Mesothelial cell of epicardium (in vitro differentiated cells): ENCODE measurements around the gene HHAT. TPM values are rescaled to one million over a fixed set of nuclear protein-coding genes. Genes with fewer than 3 reads are reported as not detected.

Experiments
- DNase-seq, 2 experiments: peaks; one replicate each; pipeline ENCODE4 v3.0.0; 2021; ENCODE audit warnings: low spot score in 2 of 2; ENCODE audit not compliant: unreplicated experiment in 2 of 2
- H3K27ac Mint-ChIP-seq: 2 replicates; pipeline ENCODE4 v1.8.0; 2021; ENCODE audit warnings: mixed read lengths
- H3K27me3 Mint-ChIP-seq: 2 replicates; pipeline ENCODE4 v1.8.0; 2021; ENCODE audit warnings: low read depth, mixed read lengths
- H3K36me3 Mint-ChIP-seq: 2 replicates; pipeline ENCODE4 v1.8.0; 2021; ENCODE audit warnings: mixed read lengths
- H3K4me1 Mint-ChIP-seq: 2 replicates; pipeline ENCODE4 v1.8.0; 2021; ENCODE audit warnings: mixed read lengths
- H3K4me3 Mint-ChIP-seq: 2 replicates; pipeline ENCODE4 v1.8.0; 2021; ENCODE audit warnings: mild to moderate bottlenecking, moderate library complexity, mixed read lengths
- H3K9me3 Mint-ChIP-seq: 2 replicates; pipeline ENCODE4 v1.8.0; 2021; ENCODE audit warnings: mixed read lengths
- total RNA-seq: library from RNA; stranded (reverse); gene quantifications from 3 replicates; pipeline ENCODE4 v1.2.1, GENCODE V29; 2021
- TF ChIP-seq, protein P1 (sequence below): fragments of 200-600 bp; sonication (generic); IDR thresholded peaks from one replicate; pipeline ENCODE4 v1.5.0; 2021; ENCODE audit warnings: antibody characterized with exemption; ENCODE audit not compliant: unreplicated experiment

Gene HHAT
- total RNA-seq, 1 donor from 2014 or later, result 19.2 TPM

GRCh38 chr1:210457568-210457967, 128.9 kb downstream of the HHAT start:
- no peak for DNase-seq
- H3K27ac Mint-ChIP-seq, result no peak overlapping the region
- no peak overlapping the region for H3K4me3 Mint-ChIP-seq

GRCh38 chr1:210464519-210465039, 135.9 kb downstream of the HHAT start:
- no peaks in the 10 kb centered on the region for H3K27me3 Mint-ChIP-seq
- no peak overlapping the region for H3K4me3 Mint-ChIP-seq
- H3K27ac Mint-ChIP-seq, result no peak overlapping the region
- H3K4me1 Mint-ChIP-seq, result peaks cover 30% of the 10 kb centered on the region
- DNase-seq, result no peak
- no peaks in the 10 kb centered on the region for H3K9me3 Mint-ChIP-seq
- TF ChIP-seq, protein P1, sequence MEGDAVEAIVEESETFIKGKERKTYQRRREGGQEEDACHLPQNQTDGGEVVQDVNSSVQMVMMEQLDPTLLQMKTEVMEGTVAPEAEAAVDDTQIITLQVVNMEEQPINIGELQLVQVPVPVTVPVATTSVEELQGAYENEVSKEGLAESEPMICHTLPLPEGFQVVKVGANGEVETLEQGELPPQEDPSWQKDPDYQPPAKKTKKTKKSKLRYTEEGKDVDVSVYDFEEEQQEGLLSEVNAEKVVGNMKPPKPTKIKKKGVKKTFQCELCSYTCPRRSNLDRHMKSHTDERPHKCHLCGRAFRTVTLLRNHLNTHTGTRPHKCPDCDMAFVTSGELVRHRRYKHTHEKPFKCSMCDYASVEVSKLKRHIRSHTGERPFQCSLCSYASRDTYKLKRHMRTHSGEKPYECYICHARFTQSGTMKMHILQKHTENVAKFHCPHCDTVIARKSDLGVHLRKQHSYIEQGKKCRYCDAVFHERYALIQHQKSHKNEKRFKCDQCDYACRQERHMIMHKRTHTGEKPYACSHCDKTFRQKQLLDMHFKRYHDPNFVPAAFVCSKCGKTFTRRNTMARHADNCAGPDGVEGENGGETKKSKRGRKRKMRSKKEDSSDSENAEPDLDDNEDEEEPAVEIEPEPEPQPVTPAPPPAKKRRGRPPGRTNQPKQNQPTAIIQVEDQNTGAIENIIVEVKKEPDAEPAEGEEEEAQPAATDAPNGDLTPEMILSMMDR, result no peak
- no peaks in the 10 kb centered on the region for H3K36me3 Mint-ChIP-seq

More at GRCh38 chr1:210457568-210457967, 128.9 kb downstream of the HHAT start:
- no peaks in the 10 kb centered on the region for H3K27me3 Mint-ChIP-seq
- TF ChIP-seq, protein P1, result no peak
- peaks cover 11% of the 10 kb centered on the region for H3K4me1 Mint-ChIP-seq
- peaks cover 9% of the 10 kb centered on the region for H3K9me3 Mint-ChIP-seq
- peaks cover 14% of the 10 kb centered on the region for H3K36me3 Mint-ChIP-seq

GRCh38 chr1:210465150-210465549, 136.4 kb downstream of the HHAT start:
- no peak overlapping the region for H3K27ac Mint-ChIP-seq
- H3K9me3 Mint-ChIP-seq, result no peaks in the 10 kb centered on the region
- TF ChIP-seq, protein P1, result no peak

GRCh38 chr1:210467440-210468043, 138.8 kb downstream of the HHAT start:
- H3K4me3 Mint-ChIP-seq, result no peak overlapping the region
- no peak overlapping the region for H3K27ac Mint-ChIP-seq
- H3K27me3 Mint-ChIP-seq, result no peaks in the 10 kb centered on the region

More at GRCh38 chr1:210465150-210465549, 136.4 kb downstream of the HHAT start:
- H3K4me3 Mint-ChIP-seq, result no peak overlapping the region
- H3K36me3 Mint-ChIP-seq, result peaks cover under 1% of the 10 kb centered on the region
- no peaks in the 10 kb centered on the region for H3K27me3 Mint-ChIP-seq
- peaks cover 30% of the 10 kb centered on the region for H3K4me1 Mint-ChIP-seq
- DNase-seq, result no peak

GRCh38 chr1:210469441-210469840, 140.7 kb downstream of the HHAT start:
- no peaks in the 10 kb centered on the region for H3K27me3 Mint-ChIP-seq
- no peak for DNase-seq
- TF ChIP-seq, protein P1, result no peak
- no peaks in the 10 kb centered on the region for H3K9me3 Mint-ChIP-seq
- peaks cover 31% of the 10 kb centered on the region for H3K4me1 Mint-ChIP-seq
- no peak overlapping the region for H3K27ac Mint-ChIP-seq
- H3K4me3 Mint-ChIP-seq, result no peak overlapping the region
- peaks cover 2% of the 10 kb centered on the region for H3K36me3 Mint-ChIP-seq

More at GRCh38 chr1:210467440-210468043, 138.8 kb downstream of the HHAT start:
- H3K4me1 Mint-ChIP-seq, result peaks cover 24% of the 10 kb centered on the region
- TF ChIP-seq, protein P1, result no peak
- H3K9me3 Mint-ChIP-seq, result no peaks in the 10 kb centered on the region
- peaks cover 2% of the 10 kb centered on the region for H3K36me3 Mint-ChIP-seq
- no peak for DNase-seq
